GM12801 (cell line): ENCODE results near the gene NOTCH4.

Experiments
- CTCF ChIP-seq: IDR thresholded peaks from one replicate; pipeline ENCODE4 v1.5.1; 2011; ENCODE audit warnings: control low read depth; ENCODE audit not compliant: insufficient read length; ENCODE audit errors: extremely low read depth

Gene NOTCH4

DNA sequence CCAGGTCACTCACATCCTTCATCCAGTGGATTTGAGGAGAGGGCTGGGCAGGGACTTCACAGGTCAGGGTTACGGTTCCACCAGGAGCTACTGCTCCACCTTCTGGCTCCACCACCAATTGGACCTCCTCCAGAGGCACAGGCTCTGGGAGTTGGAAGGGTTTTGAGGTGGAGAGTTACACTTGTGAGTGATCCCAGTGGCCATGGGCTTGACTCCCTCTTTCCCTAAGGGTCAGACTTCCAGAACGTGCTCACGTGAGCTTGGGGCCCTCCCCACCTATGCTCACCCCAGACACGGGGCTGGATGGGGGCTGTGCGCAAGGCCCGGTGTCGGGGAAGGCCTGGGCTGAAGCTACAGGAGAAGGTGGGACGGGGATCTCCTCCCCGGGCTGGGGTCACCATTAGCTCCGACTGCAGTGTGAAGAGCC lies 41.3 kb downstream of the NOTCH4 start:
- no peak for TF ChIP-seq CTCF

- no peak for TF ChIP-seq CTCF
Observed at GRCh38 chr6:32181915-32182529, 41.8 kb downstream of the NOTCH4 start.

DNA sequence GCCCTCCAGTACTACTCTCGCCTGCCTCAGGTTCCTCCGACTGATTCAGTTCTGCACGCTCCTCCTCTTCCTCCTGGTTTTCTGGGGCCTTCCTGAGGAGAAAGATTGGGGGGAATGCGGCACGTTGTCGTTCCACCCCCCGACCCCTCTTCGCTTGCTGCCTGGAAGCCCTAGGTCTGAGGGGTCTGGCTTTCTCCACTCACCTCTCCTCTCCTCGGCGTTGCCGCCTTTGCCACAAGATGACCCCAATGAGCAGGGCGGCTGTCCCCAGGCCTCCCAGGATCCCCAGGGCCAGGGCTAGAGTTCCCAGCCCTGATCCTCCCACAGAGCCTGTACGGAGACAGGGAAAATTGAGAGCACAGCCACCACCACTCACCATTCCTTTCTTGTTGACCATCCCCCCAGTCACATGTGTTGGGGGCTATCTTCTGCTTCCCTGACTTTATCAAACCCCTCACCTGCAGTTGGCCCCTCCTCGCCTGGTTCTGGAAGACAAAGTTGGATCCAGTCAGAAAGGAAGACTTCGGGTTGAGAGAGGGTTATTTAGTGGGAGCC lies 42.6 kb downstream of the NOTCH4 start:
- no peak for TF ChIP-seq CTCF

GRCh38 chr6:32179766-32180405 lies 44.0 kb downstream of the NOTCH4 start:
- TF ChIP-seq CTCF = no peak

GRCh38 chr6:32178547-32179440 lies 45.1 kb downstream of the NOTCH4 start:
- TF ChIP-seq CTCF = no peak

GRCh38 chr6:32177788-32178546 lies 45.9 kb downstream of the NOTCH4 start, which contains the start of gene RNF5:
TSS of gene RNF5 (plus strand) at chr6:32178405. CDS start at chr6:32178512, 107 bp downstream.
- TF ChIP-seq CTCF = no peak
